GM19395 (cell line): Measurements from ENCODE around the gene ANKRD63.

Experiments used
- ATAC-seq: cut with Tn5 transposase; IDR thresholded peaks from one replicate; pipeline ENCODE4 v1.9.1; 2021; ENCODE audit warnings: mild to moderate bottlenecking, moderate library complexity; ENCODE audit not compliant: unreplicated experiment

Gene ANKRD63

DNA sequence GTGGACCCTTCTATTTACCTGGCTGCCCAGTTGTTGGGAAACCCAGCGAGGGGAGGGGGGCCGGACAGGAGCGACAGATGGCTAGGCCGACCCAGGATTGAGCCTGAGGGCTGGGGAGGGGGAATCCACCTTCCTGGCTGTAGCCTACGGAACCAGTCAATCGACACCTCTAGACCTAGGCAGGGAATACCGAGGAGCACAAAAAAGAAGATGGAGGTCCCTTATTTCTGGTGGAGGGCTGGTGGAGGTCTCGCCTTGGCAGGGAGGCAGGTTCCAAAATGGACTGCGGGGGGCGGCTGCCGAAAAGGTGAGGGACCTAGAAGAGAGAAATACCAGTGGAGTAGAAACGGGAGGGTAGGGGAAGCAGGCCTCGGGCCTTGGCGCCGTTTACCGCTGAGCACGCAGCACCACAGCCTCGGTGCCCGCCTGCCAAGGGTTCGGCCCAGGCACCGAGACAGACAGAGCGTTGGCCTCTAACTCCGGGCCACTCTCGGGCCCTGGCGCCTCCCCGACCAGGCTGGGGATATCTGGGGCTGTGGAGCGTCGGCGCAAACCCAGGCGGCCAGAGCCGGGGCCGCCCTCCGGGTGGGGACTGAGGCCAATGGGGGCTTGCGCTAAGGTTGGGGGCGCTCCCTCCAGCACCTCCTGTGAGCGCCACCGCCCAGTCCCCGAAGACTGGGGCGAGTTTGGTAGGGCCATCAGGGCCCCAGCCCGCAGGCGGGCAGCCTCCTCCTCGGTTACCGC lies 1.6 kb downstream of the ANKRD63 start:
- ATAC-seq: no peak

GRCh38 chr15:40280260-40281056 lies 2.4 kb downstream of the ANKRD63 start:
- no peak for ATAC-seq

- ATAC-seq: no peak
These were observed 3.3 kb downstream of the ANKRD63 start for GRCh38 chr15:40279437-40280141.

GRCh38 chr15:40278026-40278425 lies 4.8 kb downstream of the ANKRD63 start:
- ATAC-seq: no peak

GRCh38 chr15:40277471-40277870 lies 5.4 kb downstream of the ANKRD63 start:
- ATAC-seq: no peak

DNA sequence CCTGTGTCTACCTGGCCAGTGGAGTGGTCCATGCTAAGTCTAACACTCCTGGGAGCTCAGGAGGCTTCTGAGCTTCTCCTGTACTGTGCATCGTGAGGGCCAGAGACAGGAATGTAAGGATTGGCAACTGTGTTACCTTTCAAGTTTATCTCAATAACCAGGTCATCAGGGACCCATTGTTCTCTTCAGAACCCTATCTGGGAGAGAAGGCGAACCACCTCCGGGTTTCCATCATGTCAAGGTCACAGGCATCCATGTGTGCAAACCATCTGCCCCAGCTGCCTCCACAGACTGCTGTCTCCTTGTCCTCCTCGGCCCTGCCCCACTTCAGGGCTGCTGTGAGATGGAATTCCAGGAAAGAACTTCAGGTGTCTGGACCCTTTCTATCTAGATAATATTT lies 5.9 kb downstream of the ANKRD63 start:
- no peak for ATAC-seq

DNA sequence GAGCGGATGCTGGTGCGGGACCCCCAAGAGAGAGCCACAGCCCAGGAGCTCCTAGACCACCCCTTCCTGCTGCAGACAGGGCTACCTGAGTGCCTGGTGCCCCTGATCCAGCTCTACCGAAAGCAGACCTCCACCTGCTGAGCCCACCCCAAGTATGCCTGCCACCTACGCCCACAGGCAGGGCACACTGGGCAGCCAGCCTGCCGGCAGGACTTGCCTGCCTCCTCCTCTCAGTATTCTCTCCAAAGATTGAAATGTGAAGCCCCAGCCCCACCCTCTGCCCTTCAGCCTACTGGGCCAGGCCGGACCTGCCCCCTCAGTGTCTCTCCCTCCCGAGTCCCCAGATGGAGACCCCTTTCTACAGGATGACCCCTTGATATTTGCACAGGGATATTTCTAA lies 6.9 kb downstream of the ANKRD63 start:
- ATAC-seq: no peak

DNA sequence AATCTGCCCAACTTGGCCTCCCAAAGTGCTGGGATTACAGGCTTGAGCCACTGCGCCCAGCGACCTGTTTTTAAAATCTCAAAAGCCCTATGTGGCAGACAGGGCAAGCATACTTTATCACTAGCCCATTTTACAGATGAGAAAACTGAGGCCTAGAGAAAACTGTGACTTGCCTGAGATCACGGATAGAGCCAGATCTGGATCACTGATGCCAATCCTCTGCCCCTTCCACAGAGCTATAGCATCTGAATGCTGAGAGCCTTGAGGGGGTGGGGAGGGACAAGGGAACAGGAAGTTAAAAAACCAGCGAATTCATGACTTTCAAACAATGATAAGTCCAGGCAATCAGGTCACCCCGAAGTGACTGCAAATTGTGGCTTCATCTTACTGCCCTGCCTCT lies 7.3 kb downstream of the ANKRD63 start:
- ATAC-seq: no peak

- ATAC-seq: no peak
These were observed 8.3 kb downstream of the ANKRD63 start for GRCh38 chr15:40274350-40275274.

DNA sequence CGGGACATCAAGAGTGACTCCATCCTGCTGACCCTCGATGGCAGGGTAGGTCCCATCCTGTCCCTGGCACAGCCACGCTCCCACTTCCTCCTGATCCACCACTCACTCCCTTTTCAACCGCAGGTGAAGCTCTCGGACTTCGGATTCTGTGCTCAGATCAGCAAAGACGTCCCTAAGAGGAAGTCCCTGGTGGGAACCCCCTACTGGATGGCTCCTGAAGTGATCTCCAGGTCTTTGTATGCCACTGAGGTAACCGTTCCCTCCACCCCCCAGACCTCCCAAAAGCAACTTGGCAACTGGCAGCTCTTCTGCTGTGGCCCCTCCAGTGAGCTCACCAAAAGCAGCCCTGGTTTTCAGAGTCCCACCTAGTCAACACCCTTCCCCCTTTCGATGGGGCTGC lies 9.4 kb downstream of the ANKRD63 start:
- ATAC-seq: no peak

- no peak for ATAC-seq
These were observed 10.3 kb downstream of the ANKRD63 start for GRCh38 chr15:40272485-40273056.

- ATAC-seq: no peak
These were observed 11.0 kb downstream of the ANKRD63 start for GRCh38 chr15:40271685-40272484.

DNA sequence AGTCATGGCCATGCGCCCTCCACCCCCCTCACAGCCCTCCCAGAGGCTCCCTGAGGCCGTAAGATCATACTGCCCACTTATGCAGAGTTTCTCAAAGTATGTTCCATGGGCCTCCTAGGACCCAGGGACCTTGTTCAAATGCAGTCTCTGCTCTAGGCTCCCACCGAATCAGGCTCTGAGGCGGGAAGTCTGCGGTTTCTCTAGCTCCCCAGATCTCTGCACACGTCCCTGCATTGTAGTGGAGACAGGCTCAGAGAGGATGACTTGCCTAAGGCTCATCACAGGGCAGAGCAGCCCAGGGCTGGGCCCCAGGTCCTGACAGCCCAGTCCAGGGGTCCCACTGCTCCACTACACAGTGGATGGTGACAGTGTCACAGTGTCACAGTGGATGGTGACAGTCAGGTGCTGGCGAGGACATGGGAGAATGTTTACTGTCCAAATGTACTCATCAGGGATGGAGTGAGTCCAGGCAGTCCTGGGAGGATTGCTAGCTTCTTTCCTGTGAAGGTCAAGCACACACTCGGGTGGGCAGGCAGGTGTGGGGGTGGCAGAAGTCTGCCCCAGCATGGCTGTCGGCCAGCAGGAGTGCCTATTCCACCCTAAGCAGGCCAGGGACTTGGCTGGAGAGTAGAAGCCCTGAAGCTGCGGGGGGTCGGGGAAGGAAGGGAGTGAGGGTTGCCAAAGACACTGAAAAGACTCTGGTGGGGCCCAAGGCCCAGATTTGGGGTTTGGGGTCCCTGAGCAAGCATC lies 12.4 kb downstream of the ANKRD63 start:
- ATAC-seq: no peak

DNA sequence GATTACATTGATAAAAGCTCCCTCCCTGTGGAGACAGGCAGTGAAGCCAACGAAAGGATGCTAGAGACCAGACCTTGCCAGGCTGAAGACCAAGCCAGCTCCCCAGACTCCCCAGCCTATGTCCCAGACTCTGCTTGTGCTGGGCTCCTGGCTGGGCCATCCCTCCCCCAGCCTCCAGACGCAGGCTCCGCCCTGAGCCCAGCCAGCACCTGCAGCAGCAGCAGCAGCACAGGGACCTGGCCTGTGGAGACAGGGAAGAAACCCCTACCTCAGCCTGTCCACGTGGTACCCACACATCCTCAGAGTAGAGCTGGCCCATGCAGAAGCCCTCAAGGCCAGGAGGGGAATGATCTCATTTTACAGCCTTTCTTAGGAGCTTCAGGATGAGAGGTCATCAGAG lies 13.3 kb downstream of the ANKRD63 start:
- ATAC-seq: no peak

DNA sequence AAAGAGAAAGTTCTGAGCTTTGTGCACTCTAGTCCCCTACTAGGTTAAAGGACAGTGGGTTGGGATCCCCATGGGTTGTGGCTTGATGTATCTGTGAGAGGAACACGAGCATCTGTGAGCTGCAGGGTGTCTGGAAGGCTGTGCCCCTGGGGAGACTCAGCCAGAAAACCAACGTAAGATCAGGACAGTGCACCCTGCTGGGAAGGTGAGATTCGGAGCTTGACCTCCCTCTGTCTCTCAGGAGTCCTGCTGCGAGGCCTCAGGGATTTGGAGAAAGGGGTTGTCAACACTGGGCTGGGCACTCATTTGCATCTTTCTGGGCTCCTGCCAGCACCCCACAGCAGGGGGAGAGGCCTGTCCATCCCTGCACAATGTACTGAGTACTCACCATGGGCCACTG lies 15.2 kb downstream of the ANKRD63 start:
- ATAC-seq: no peak

- ATAC-seq: no peak
These were observed 16.0 kb downstream of the ANKRD63 start for GRCh38 chr15:40266828-40267304.

GRCh38 chr15:40265875-40266274 lies 17.0 kb downstream of the ANKRD63 start:
- ATAC-seq: no peak

DNA sequence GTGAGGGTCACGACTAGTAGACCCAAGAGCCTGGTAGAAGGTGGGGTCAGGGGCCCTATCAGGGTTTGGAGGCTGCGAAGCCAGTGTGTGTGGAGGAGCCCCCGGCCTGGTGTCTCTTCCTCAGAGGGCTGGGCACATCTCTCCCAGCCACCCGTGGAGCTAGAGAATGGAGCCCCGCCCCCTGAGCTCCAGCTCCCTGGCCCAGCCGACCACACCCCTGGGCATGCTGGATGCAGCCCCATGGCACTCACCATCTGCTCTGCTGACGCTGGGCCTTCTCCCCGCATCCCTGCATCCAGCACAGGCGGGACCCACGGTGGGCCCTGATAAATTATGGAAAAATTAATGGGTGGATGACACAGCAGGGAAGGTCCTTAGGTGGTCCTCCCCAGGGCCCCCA lies 17.5 kb downstream of the ANKRD63 start:
- no peak for ATAC-seq
